ENCODE data around the gene EFNA5.

The EFNA5 gene

GRCh38 chr5:107663697-107664096, 7.0 kb downstream of the EFNA5 start:
- Histone ChIP-seq H3K36me3 (ENCODE audit: control insufficient read depth in 2 of 2, insufficient read depth in 1 of 2, low read length in 2 of 2) (no peaks in the 10 kb centered on the region), H3K27ac (ENCODE audit: extremely low read depth, low read depth, low read length) (no peak overlapping the region), H3K4me3 (ENCODE audit: low read depth, low read length) (no peak overlapping the region), H3K4me1 (ENCODE audit: control insufficient read depth, insufficient read depth, low read length) (peaks cover 34% of the 10 kb centered on the region), H3K9me3 (ENCODE audit: control insufficient read depth, insufficient read depth, low read depth, low read length) (no peaks in the 10 kb centered on the region)
- peak; percentile 18; the same call in 1 of the 2 replicates for TF ChIP-seq PRDM6 (tag by site-specific recombination; IDR thresholded peaks at IDR 0.05)
- no peak for TF ChIP-seq ZNF776 (tag by site-specific recombination; IDR thresholded peaks at IDR 0.05; ENCODE audit: borderline replicate concordance)
- POLR2A ChIA-PET, result no interaction called here
- CTCF ChIA-PET, result interaction anchor here (0.7 kb wide), 2 partner anchors 10 to 88 kb away, joined by 3 read pairs; no protein-coding TSS in a partner anchor

GRCh38 chr5:107661650-107662044, 9.1 kb downstream of the EFNA5 start:
- H3K4me1 ChIP-seq (ENCODE audit: control insufficient read depth, insufficient read depth, low read length), result peaks cover 38% of the 10 kb centered on the region
- CTCF ChIA-PET, result no interaction called here
- peak; percentile 95 for TF ChIP-seq SP7 (tag by site-specific recombination; IDR thresholded peaks at IDR 0.05)
- TF ChIP-seq ZNF658 (tag by site-specific recombination; IDR thresholded peaks at IDR 0.05), result no peak
- no peak for TF ChIP-seq ZNF341 (tag by site-specific recombination; IDR thresholded peaks at IDR 0.05; ENCODE audit: low read depth)
- no peak for TF ChIP-seq REST (tag by site-specific recombination; IDR thresholded peaks at IDR 0.05)
- no peak for TF ChIP-seq ZNF785 (tag by site-specific recombination; IDR thresholded peaks at IDR 0.05)
- no peak for TF ChIP-seq ZNF600 (tag by site-specific recombination; IDR thresholded peaks at IDR 0.05)
- TF ChIP-seq ZNF843 (tag by site-specific recombination; IDR thresholded peaks at IDR 0.05), result peak; percentile 26; the same call in 1 of the 2 replicates
- no peak for TF ChIP-seq ZNF560 (tag by site-specific recombination; IDR thresholded peaks at IDR 0.05; ENCODE audit: borderline replicate concordance)
- no peak for TF ChIP-seq ZNF521 (tag by site-specific recombination; IDR thresholded peaks at IDR 0.05)
- TF ChIP-seq ZNF362 (tag by site-specific recombination; IDR thresholded peaks at IDR 0.05), result no peak
- no peak for TF ChIP-seq ZFP41 (tag by site-specific recombination; IDR thresholded peaks at IDR 0.05; ENCODE audit: borderline replicate concordance)
- no peak for TF ChIP-seq ZNF530 (tag by site-specific recombination; IDR thresholded peaks at IDR 0.05; ENCODE audit: low read depth)
- TF ChIP-seq ZNF791 (tag by site-specific recombination; IDR thresholded peaks at IDR 0.05), result no peak
- no peak for TF ChIP-seq HOXC10 (CRISPR knock-in tag; IDR thresholded peaks at IDR 0.05)
- no peak for TF ChIP-seq REPIN1 (tag by site-specific recombination; IDR thresholded peaks at IDR 0.05; ENCODE audit: low read depth)
- no peak for TF ChIP-seq SP3 (tag by site-specific recombination; IDR thresholded peaks at IDR 0.05)
- TF ChIP-seq ZNF704 (tag by site-specific recombination; IDR thresholded peaks at IDR 0.05), result no peak
- no peak for TF ChIP-seq ZNF518A (tag by site-specific recombination; conservative IDR thresholded peaks at IDR 0.05; ENCODE audit: low read depth)
- peak; percentile 75 for TF ChIP-seq PRDM6 (tag by site-specific recombination; IDR thresholded peaks at IDR 0.05)
- no peak for TF ChIP-seq RBAK (tag by site-specific recombination; IDR thresholded peaks at IDR 0.05)

More at GRCh38 chr5:107661650-107662044, 9.1 kb downstream of the EFNA5 start:
- H3K27ac ChIP-seq (ENCODE audit: extremely low read depth, low read depth, low read length), result no peak overlapping the region
- no peaks in the 10 kb centered on the region for H3K36me3 ChIP-seq (ENCODE audit: control insufficient read depth in 2 of 2, insufficient read depth in 1 of 2, low read length in 2 of 2)
- H3K9me3 ChIP-seq (ENCODE audit: control insufficient read depth, insufficient read depth, low read depth, low read length), result no peaks in the 10 kb centered on the region
- no peak overlapping the region for H3K4me3 ChIP-seq (ENCODE audit: low read depth, low read length)
- POLR2A ChIA-PET, result no interaction called here

All from HEK293 (cell line).